ENCODE data around the gene MTCH2.
"Not testable (repeated sequence)": the region's sequence is repeated elsewhere in the genome, so short reads cannot be mapped to it uniquely, and the experiment has no call there.

The MTCH2 gene

GRCh38 chr11:47640506-47640905 is 1.9 kb downstream of the MTCH2 start:
- DNase-seq (ENCODE audit: low read depth, low spot score), result not testable (repeated sequence)

GRCh38 chr11:47636331-47636730 is 6.0 kb downstream of the MTCH2 start:
- DNase-seq (ENCODE audit: low read depth, low spot score), result not testable (repeated sequence)

- DNase-seq (ENCODE audit: low read depth, low spot score), result no peak
Observed at GRCh38 chr11:47631473-47631872, 10.9 kb downstream of the MTCH2 start.

GRCh38 chr11:47628026-47628425 is 14.3 kb downstream of the MTCH2 start:
- no peak for DNase-seq (ENCODE audit: low read depth, low spot score)

- no peak for DNase-seq (ENCODE audit: low read depth, low spot score)
Observed at GRCh38 chr11:47626234-47626633, 16.1 kb downstream of the MTCH2 start.

GRCh38 chr11:47620836-47621378 is 21.5 kb downstream of the MTCH2 start:
- no peak for DNase-seq (ENCODE audit: low read depth, low spot score)

- DNase-seq (ENCODE audit: low read depth, low spot score), result no peak
Observed at GRCh38 chr11:47617417-47617809, 24.9 kb downstream of the MTCH2 start.

GRCh38 chr11:47616726-47617416 is 25.5 kb downstream of the MTCH2 start:
- DNase-seq (ENCODE audit: low read depth, low spot score), result no peak

GRCh38 chr11:47615249-47615648 is 27.1 kb downstream of the MTCH2 start:
- DNase-seq (ENCODE audit: low read depth, low spot score), result no peak

GRCh38 chr11:47611348-47611794 is 31.0 kb downstream of the MTCH2 start:
- no peak for DNase-seq (ENCODE audit: low read depth, low spot score)

GRCh38 chr11:47609675-47610074 is 32.7 kb downstream of the MTCH2 start:
- DNase-seq (ENCODE audit: low read depth, low spot score), result no peak

- no peak for DNase-seq (ENCODE audit: low read depth, low spot score)
Observed at GRCh38 chr11:47607380-47607779, 35.0 kb downstream of the MTCH2 start.

- DNase-seq (ENCODE audit: low read depth, low spot score), result no peak
Observed at GRCh38 chr11:47606731-47607130, 35.6 kb downstream of the MTCH2 start.

- DNase-seq (ENCODE audit: low read depth, low spot score), result no peak
Observed at GRCh38 chr11:47605921-47606320, 36.4 kb downstream of the MTCH2 start.

- no peak for DNase-seq (ENCODE audit: low read depth, low spot score)
Observed at GRCh38 chr11:47603295-47603694, 39.1 kb downstream of the MTCH2 start.

GRCh38 chr11:47599902-47600301 is 42.5 kb downstream of the MTCH2 start:
- no peak for DNase-seq (ENCODE audit: low read depth, low spot score)

- DNase-seq (ENCODE audit: low read depth, low spot score), result no peak
Observed at GRCh38 chr11:47595967-47596366, 46.4 kb downstream of the MTCH2 start.

- DNase-seq (ENCODE audit: low read depth, low spot score), result no peak
Observed at GRCh38 chr11:47595029-47595428, 47.3 kb downstream of the MTCH2 start.

- no peak for DNase-seq (ENCODE audit: low read depth, low spot score)
Observed at GRCh38 chr11:47593934-47594855, 48.2 kb downstream of the MTCH2 start, which contains the start of gene C1QTNF4. Gene C1QTNF4 (minus strand): TSS chr11:47594411. CDS start chr11:47590810, 3,601 bp downstream.

GRCh38 chr11:47593492-47593933 is 48.8 kb downstream of the MTCH2 start:
- no peak for DNase-seq (ENCODE audit: low read depth, low spot score)

- no peak for DNase-seq (ENCODE audit: low read depth, low spot score)
Observed at GRCh38 chr11:47592970-47593369, 49.4 kb downstream of the MTCH2 start.

GRCh38 chr11:47592251-47592650 is 50.1 kb downstream of the MTCH2 start:
- DNase-seq (ENCODE audit: low read depth, low spot score), result no peak
